ENCODE measurements around the gene GABRE. TPM values are rescaled to one million over a fixed set of nuclear protein-coding genes. Genes with fewer than 3 reads are reported as not detected.
"Not testable (repeated sequence)": the region's sequence is repeated elsewhere in the genome, so short reads cannot be mapped to it uniquely, and the experiment has no call there.

GABRE gene
- total RNA-seq, 1 experiment from 2014 or later, result 19.3 TPM

GRCh38 chrX:151919610-151920009 is 54.9 kb downstream of the GABRE start:
- no TSS peak for BruUV-seq (replicated peaks)
- Mint-ChIP-seq H3K27me3 (ENCODE audit: insufficient read depth, unreplicated experiment) (no peaks in the 10 kb centered on the region), H3K4me1 (ENCODE audit: insufficient read depth, unreplicated experiment) (no peaks in the 10 kb centered on the region), H3K4me3 (ENCODE audit: unreplicated experiment) (no peak overlapping the region), H3K27ac (ENCODE audit: low read depth, unreplicated experiment) (no peak overlapping the region), H3K9me3 (ENCODE audit: unreplicated experiment) (no peaks in the 10 kb centered on the region), H3K36me3 (ENCODE audit: insufficient read depth, unreplicated experiment) (no peaks in the 10 kb centered on the region)
- intact Hi-C loops (cut with micrococcal nuclease), result no loop called here
- DNase-seq (ENCODE audit: unreplicated experiment), result no peak
- TF ChIP-seq CTCF (IDR thresholded peaks at IDR 0.05; ENCODE audit: unreplicated experiment), result no peak
- ChIA-PET POLR2A (no interaction called here), CTCF (no interaction called here)

DNA sequence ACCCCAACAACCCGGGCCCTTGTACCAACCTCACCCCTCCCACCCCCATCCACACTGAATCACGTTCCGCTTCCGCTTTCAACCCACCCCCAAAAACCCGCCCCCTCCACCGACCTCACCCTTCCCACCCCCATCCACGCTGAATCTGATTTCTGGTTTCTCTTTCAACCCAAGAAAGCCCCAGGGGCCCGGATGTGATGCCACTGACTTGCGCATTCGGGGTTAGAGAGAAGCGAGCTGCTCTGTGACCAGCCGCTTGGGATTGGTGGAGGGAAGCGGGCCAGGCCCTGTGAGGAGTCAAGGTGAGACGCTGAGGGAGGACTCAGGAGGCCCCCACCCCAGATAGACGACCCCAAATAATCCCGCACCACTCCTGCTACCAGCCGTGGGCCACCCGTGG is 55.7 kb downstream of the GABRE start:
- CTCF ChIA-PET; H3K4me1 Mint-ChIP-seq (ENCODE audit: insufficient read depth, unreplicated experiment); intact Hi-C loops (cut with micrococcal nuclease); DNase-seq (ENCODE audit: unreplicated experiment); H3K4me3 Mint-ChIP-seq (ENCODE audit: unreplicated experiment); H3K36me3 Mint-ChIP-seq (ENCODE audit: insufficient read depth, unreplicated experiment); H3K27me3 Mint-ChIP-seq (ENCODE audit: insufficient read depth, unreplicated experiment); POLR2A ChIA-PET; BruUV-seq (replicated peaks); H3K9me3 Mint-ChIP-seq (ENCODE audit: unreplicated experiment); H3K27ac Mint-ChIP-seq (ENCODE audit: low read depth, unreplicated experiment): not testable (repeated sequence)

DNA sequence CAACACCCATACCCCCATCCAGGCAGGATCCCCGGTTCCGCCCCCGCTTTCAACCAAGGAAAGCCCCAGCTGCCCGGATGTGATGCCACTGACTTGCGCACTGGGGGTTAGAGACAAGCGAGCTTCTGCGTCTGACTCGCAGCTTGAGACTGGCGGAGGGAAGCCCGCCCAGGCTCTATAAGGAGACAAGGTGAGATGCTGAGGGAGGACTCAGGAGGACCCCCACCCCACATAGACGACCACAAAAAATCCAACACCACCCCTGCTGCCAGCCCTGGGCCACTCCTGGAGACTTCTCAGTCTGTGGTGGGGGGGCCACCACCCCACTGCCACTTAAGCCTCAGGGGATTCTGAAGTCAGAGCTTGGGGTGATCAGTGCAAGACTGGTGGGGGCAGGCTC is 61.7 kb downstream of the GABRE start, which contains the start of gene MAGEA4:
MAGEA4 (plus strand) TSS at position 110 of the 400 bp plus-strand sequence. CDS start 10,776 bp downstream, outside the sequence.
- intact Hi-C loops (cut with micrococcal nuclease), result no loop called here
- H3K4me1 Mint-ChIP-seq (ENCODE audit: insufficient read depth, unreplicated experiment), result no peaks in the 10 kb centered on the region
- ChIA-PET CTCF (interaction anchor here (0.6 kb wide), 1 partner anchor 364 kb away, joined by 3 read pairs; no protein-coding TSS in a partner anchor), POLR2A (no interaction called here)
- no peak within 1 kb of the TSS for H3K27ac Mint-ChIP-seq (ENCODE audit: low read depth, unreplicated experiment)
- H3K9me3 Mint-ChIP-seq (ENCODE audit: unreplicated experiment), result no peaks in the 10 kb centered on the region
- no peak within 1 kb of the TSS for H3K4me3 Mint-ChIP-seq (ENCODE audit: unreplicated experiment)
- no peaks in the 10 kb centered on the region for H3K27me3 Mint-ChIP-seq (ENCODE audit: insufficient read depth, unreplicated experiment)
- H3K36me3 Mint-ChIP-seq (ENCODE audit: insufficient read depth, unreplicated experiment), result no peaks in the 10 kb centered on the region
- BruUV-seq (replicated peaks), result no TSS peak
- DNase-seq (ENCODE audit: unreplicated experiment), result no peak
- no peak for TF ChIP-seq CTCF (IDR thresholded peaks at IDR 0.05; ENCODE audit: unreplicated experiment)

DNA sequence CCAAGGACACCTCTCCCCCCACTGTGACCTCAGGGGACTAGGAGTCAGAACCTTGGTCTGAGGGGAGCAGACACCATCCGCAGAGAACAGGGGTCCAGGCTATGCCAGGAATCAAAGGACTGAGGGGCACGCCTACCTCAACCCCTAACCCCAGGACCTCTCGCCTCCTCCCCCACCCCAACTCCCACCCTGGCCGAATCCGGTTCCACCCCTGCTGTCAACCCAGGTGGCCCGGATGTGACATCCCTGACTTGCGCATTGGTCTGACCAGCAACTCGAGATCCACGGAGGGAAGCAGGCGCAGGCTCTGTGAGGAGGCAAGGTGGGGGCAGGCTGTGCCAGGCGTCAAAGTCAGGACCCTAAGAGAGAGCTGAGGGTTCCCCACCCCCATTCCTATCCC is 62.3 kb downstream of the GABRE start:
- no peak for DNase-seq (ENCODE audit: unreplicated experiment)
- POLR2A ChIA-PET, result no interaction called here
- no peaks in the 10 kb centered on the region for H3K36me3 Mint-ChIP-seq (ENCODE audit: insufficient read depth, unreplicated experiment)

More for the DNA sequence above, 62.3 kb downstream of the GABRE start:
- CTCF ChIA-PET, result interaction anchor here (0.6 kb wide), 1 partner anchor 365 kb away, joined by 3 read pairs; no protein-coding TSS in a partner anchor
- Mint-ChIP-seq H3K27me3 (ENCODE audit: insufficient read depth, unreplicated experiment) (no peaks in the 10 kb centered on the region), H3K4me3 (ENCODE audit: unreplicated experiment) (no peak overlapping the region), H3K9me3 (ENCODE audit: unreplicated experiment) (no peaks in the 10 kb centered on the region), H3K4me1 (ENCODE audit: insufficient read depth, unreplicated experiment) (no peaks in the 10 kb centered on the region), H3K27ac (ENCODE audit: low read depth, unreplicated experiment) (no peak overlapping the region)
- no peak for TF ChIP-seq CTCF (IDR thresholded peaks at IDR 0.05; ENCODE audit: unreplicated experiment)
- intact Hi-C loops (cut with micrococcal nuclease), result no loop called here
- no TSS peak for BruUV-seq (replicated peaks)

Measured in MCF 10A (cell line).